Effector memory CD4-positive, alpha-beta T cell (primary cell): ENCODE data around the gene CIZ1.
"Not testable (repeated sequence)": the region's sequence is repeated elsewhere in the genome, so short reads cannot be mapped to it uniquely, and the experiment has no call there.

Experiments
- DNase-seq, 3 donors: peaks; one replicate each; pipeline ENCODE4 v3.0.0-alpha.2; 2020
- H3K27ac ChIP-seq: 2 replicates; pipeline ENCODE4 v1.7.0; 2013; ENCODE audit warnings: mild to moderate bottlenecking, low read length, moderate library complexity; ENCODE audit not compliant: insufficient read depth, poor library complexity, severe bottlenecking
- H3K27me3 ChIP-seq: replicated peaks from 2 replicates; pipeline ENCODE4 v1.7.0; 2013; ENCODE audit warnings: mild to moderate bottlenecking, low read length; ENCODE audit not compliant: insufficient read depth, control insufficient read depth, poor library complexity, severe bottlenecking
- H3K36me3 ChIP-seq: 2 replicates; pipeline ENCODE4 v1.7.0; 2013; ENCODE audit warnings: mild to moderate bottlenecking, low read length, moderate library complexity; ENCODE audit not compliant: control insufficient read depth, insufficient read depth
- H3K4me1 ChIP-seq: 2 replicates; pipeline ENCODE4 v1.7.0; 2013; ENCODE audit warnings: low read length, mild to moderate bottlenecking; ENCODE audit not compliant: control insufficient read depth, insufficient read depth, poor library complexity, severe bottlenecking
- H3K4me3 ChIP-seq: 2 replicates; pipeline ENCODE4 v1.7.0; 2013; ENCODE audit warnings: low read length, low read depth, mild to moderate bottlenecking; ENCODE audit not compliant: insufficient read depth, poor library complexity, severe bottlenecking
- H3K9me3 ChIP-seq: 2 replicates; pipeline ENCODE4 v1.7.0; 2013; ENCODE audit warnings: mild to moderate bottlenecking, low read length, moderate library complexity; ENCODE audit not compliant: control insufficient read depth

Gene CIZ1

DNA sequence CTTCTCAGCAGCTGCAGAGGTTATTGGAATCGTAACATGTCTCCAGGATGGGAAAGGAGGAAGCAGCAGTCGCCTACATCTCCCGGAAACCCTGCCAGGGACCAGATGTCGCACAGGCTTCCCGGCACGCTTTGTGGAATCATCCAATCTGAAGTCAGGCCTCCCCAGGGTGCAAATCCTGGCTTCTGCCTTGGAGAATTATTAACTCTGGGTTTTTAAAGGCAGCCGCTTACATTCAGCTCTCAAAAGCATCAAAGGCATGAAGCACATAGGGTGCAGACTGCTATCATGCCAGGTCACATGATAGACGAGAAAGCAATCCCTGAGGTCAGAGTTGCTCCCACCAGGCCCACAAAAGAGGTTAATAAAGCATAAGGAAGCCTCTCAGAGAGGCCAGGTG is 59.2 kb downstream of the CIZ1 start:
- H3K27me3 ChIP-seq, H3K36me3 ChIP-seq, H3K4me3 ChIP-seq, DNase-seq, H3K9me3 ChIP-seq, H3K27ac ChIP-seq: not testable (repeated sequence)
- peaks cover 12% of the 10 kb centered on the region for H3K4me1 ChIP-seq

DNA sequence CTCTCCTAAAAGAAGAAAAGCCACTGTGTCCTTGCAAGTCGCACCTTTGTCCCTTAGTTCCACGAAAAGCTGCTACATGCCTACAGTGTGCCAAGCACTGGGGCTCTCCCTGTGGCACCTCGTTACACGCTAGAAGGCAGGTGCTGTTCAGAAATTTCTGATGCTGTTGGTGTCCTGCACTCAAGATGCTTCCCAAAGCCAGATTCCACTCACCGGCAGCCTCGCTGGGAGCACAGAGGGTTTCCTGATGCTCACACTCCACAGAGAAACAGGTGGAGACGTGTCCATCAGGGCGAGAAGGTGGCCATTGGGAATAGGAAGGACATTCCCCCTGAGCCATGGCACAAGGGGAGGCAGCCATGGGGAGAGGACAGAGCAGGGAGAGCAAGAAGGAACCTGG is 60.0 kb downstream of the CIZ1 start:
- not testable (repeated sequence) for DNase-seq, H3K4me3 ChIP-seq, H3K36me3 ChIP-seq, H3K27me3 ChIP-seq, H3K9me3 ChIP-seq, H3K27ac ChIP-seq
- peaks cover 19% of the 10 kb centered on the region for H3K4me1 ChIP-seq

DNA sequence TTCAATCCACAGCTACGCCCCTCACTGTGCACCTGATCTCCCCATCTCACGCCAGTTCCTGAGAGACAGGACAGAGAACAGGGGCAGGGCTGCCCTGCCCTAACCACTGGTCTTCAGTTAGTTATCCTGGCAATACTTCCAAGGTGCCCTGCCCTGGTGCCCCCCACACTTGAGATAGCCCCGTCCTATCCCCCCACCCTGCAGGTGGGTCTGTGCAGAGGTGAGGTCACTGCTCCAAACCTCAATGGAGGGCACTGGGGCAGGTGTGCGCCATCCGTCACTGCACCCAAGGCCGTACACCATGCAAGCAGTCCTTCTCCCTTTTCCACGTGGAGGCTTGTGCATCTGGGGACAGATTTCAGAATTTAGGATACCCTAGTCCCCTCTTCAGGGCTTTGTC is 60.7 kb downstream of the CIZ1 start:
- not testable (repeated sequence) for H3K27ac ChIP-seq, H3K4me3 ChIP-seq, H3K9me3 ChIP-seq, DNase-seq, H3K27me3 ChIP-seq, H3K36me3 ChIP-seq
- peaks cover 26% of the 10 kb centered on the region for H3K4me1 ChIP-seq

GRCh38 chr9:128129976-128130590 is 61.3 kb downstream of the CIZ1 start:
- DNase-seq: peak in 2 of 3 donors; percentile 30 to 38
- not testable (repeated sequence) for H3K27me3 ChIP-seq, H3K4me3 ChIP-seq, H3K27ac ChIP-seq, H3K9me3 ChIP-seq, H3K36me3 ChIP-seq
- H3K4me1 ChIP-seq: peaks cover 29% of the 10 kb centered on the region

DNA sequence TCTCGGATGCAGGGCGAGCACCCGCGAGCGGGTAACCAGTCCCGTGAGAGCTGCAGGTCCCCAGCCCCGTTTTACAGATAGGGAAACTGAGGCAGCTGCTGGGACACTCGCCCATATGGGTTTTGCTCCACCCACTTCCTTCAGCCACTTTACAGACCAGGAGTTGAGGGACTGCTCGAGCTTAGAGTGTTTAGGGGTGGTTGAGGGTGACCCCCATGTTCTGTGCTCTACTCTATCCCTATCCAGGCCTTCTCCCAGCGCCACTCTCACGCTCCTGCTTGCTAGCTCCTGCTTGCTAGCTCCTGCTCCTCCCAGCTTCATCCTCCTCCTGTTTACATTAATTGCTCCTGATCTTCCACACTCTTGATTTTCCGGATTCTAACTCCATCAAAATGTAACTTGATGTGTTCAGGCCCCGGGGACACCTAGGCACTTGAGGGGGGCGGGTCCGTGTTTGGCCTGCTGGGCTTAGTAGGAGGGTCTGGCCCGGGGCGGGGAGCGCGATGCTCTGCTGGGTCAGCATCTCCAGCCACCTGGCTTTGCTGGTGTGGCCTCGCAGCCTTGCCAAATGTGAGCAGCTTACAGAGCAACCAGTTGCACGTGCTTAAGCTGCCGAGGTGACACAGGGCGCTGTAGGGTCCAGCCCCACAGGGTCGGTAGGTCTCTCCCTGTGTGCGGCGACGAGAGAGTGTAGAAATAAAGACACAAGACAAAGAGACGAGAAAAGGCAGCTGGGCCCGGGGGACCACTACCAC is 62.4 kb downstream of the CIZ1 start:
- Histone ChIP-seq H3K9me3 (no peaks in the 10 kb centered on the region), H3K27me3 (no peaks in the 10 kb centered on the region), H3K36me3 (peaks cover 9% of the 10 kb centered on the region), H3K4me3 (peak overlapping the region; percentile 98), H3K27ac (peak overlapping the region; percentile 96), H3K4me1 (peaks cover 30% of the 10 kb centered on the region)
- DNase-seq: no peak

DNA sequence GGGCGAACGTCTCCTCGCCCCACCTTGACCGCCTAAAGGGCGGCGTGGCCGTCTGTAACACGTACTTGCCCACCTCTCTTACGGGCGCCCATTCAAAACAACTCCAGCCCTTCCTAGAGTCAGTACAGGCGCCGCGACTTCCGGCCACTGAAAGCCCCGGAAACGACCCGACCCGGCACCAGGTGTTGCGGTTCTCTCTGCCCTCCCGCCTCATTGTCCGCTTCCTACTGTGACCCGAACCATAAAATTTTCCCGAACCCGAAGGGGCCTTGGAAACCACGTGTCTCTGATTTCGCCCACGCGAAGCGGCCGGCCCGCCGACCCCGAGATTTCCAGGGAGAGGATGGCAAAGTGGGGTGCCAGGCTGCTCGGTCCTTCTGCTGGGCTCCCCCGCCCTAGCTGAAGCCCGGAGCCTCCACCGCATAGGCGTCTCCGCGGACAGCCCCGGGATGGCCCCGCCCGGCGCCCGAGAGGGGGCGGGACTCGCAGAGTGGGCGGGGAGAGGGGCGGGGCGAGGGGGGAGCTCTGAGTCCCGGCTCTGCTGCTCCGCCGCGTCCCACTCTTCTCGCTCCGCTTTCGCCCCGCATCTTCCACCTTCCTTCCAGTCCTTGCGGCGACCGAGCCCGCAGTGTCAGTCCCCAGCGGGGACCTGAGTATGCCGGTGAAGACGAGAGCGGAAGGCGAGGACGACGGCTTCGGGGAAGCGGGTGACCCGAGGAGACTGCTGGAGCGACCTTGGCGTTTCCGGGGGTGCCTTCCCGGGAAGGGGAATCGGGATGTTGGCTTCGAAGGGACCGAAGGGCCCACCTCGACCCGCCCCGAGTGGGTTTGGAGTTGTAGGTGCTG is 63.2 kb downstream of the CIZ1 start:
- no peaks in the 10 kb centered on the region for H3K27me3 ChIP-seq
- peaks cover 10% of the 10 kb centered on the region for H3K36me3 ChIP-seq
- peak; percentile 74 to 78 (median 74) for DNase-seq
- H3K4me1 ChIP-seq: peaks cover 30% of the 10 kb centered on the region
- peak overlapping the region; percentile 98 for H3K4me3 ChIP-seq
- H3K27ac ChIP-seq: peak overlapping the region; percentile 96
- H3K9me3 ChIP-seq: no peaks in the 10 kb centered on the region

GRCh38 chr9:128127568-128127989 is 63.8 kb downstream of the CIZ1 start, which contains the start of gene PTGES2:
Gene PTGES2, minus strand, starts transcription at chr9:128127729. Its CDS starts 12 bp downstream, at chr9:128127717.
- Histone ChIP-seq H3K4me3 (peak within 1 kb of the TSS; percentile 98), H3K27me3 (no peaks in the 10 kb centered on the region), H3K36me3 (peaks cover 17% of the 10 kb centered on the region), H3K27ac (peak within 1 kb of the TSS; percentile 96), H3K9me3 (no peaks in the 10 kb centered on the region), H3K4me1 (peaks cover 30% of the 10 kb centered on the region)
- peak; percentile 64 to 74 (median 71) for DNase-seq

- Histone ChIP-seq H3K9me3 (no peaks in the 10 kb centered on the region), H3K4me1 (peaks cover 30% of the 10 kb centered on the region), H3K27ac (no peak overlapping the region), H3K27me3 (no peaks in the 10 kb centered on the region), H3K4me3 (no peak overlapping the region), H3K36me3 (peaks cover 29% of the 10 kb centered on the region)
- no peak for DNase-seq
Observed at GRCh38 chr9:128125580-128126354, 65.6 kb downstream of the CIZ1 start.

DNA sequence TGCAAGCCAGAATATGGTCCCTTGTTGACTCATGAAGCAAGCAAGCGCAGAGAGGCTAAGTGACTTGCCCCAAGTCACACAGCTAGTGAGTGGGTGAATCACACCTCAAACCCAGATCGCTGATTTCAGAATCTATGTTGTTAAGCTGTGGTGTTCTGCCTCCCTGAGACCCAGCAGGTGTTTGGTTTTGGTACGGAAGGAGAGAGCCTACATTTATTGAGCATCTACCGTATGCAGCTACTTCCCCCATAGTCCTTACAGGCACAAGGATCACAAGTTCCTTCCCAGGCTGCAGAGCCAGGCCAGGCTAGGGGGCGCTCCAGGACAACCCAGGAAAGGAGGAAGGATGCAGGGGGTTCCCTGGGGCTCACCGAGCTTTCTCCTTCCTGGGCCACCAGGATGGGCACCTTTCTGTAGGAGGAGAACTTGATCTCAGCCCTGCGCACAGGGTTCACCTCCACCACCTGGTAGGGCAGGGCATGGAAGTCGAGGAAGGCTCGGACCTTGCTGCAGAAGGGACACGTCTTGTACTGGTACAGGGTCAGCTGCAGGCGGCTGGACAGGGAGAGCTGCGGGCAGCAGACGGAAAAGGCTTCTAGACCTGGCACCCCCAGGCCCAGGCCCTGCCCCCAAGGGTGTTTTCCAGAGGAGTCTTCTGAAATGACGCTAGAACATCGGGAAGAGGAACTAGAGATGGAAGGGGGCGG is 66.3 kb downstream of the CIZ1 start:
- no peak overlapping the region for H3K27ac ChIP-seq

More for the DNA sequence above, 66.3 kb downstream of the CIZ1 start:
- Histone ChIP-seq H3K27me3 (no peaks in the 10 kb centered on the region), H3K4me1 (peaks cover 30% of the 10 kb centered on the region), H3K36me3 (peaks cover 29% of the 10 kb centered on the region), H3K9me3 (no peaks in the 10 kb centered on the region), H3K4me3 (no peak overlapping the region)
- DNase-seq: peak in 2 of 3 donors; percentile 21 to 26
